ENCODE data around the gene KCNJ2. TPM values are rescaled to one million over a fixed set of nuclear protein-coding genes. Genes with fewer than 3 reads are reported as not detected.

The KCNJ2 gene
- not detected for total RNA-seq (2021; ENCODE audit: unreplicated experiment)
- 0.03 TPM in 1 of 2 replicates, not detected in the other for polyA plus RNA-seq (2012)
- Bru-seq, nascent RNA = percentile 8 among the genes with signal in this experiment
- not detected for BruChase-seq, experiment 1, labeled RNA remaining after a 6-hour chase
- percentile 14 among the genes with signal in this experiment for BruChase-seq, experiment 2, labeled RNA remaining after a 2-hour chase
- long read RNA-seq = 0 reads

- ChIA-PET POLR2A (no interaction called here), CTCF (no interaction called here), RAD21 (ENCODE audit: low non-redundant PET in 1 of 2, low total read pairs in 2 of 2, uncharacterized antibody in 2 of 2, unreplicated experiment in 2 of 2) (no interaction called here)
- Histone ChIP-seq H3K36me3 (ENCODE audit: control insufficient read depth in 1 of 2, insufficient read depth in 2 of 2, low read length in 2 of 2) (no peaks in the 10 kb centered on the region), H3K4me3 (replicated peaks in 1 of 2; ENCODE audit: low read depth in 1 of 2, low read length in 2 of 2) (peak within 1 kb of the TSS; percentile 13 to 15; a peak in 3 of 4 replicates), H4K20me1 (ENCODE audit: insufficient read depth) (no peaks in the 10 kb centered on the region), H3K4me1 (ENCODE audit: control insufficient read depth in 1 of 2, insufficient read depth in 2 of 2, low read length in 2 of 2) (no peaks in the 10 kb centered on the region), H3K9me2 (ENCODE audit: insufficient read depth) (no peaks in the 10 kb centered on the region), H3K27ac (ENCODE audit: low read depth, low read length) (no peak within 1 kb of the TSS), H3K9ac (ENCODE audit: low read length) (no peak within 1 kb of the TSS), H3K27me3 (ENCODE audit: insufficient read depth, low read length) (no peaks in the 10 kb centered on the region), H3K9me3 (ENCODE audit: control insufficient read depth in 1 of 2, insufficient read depth in 1 of 2, low read depth in 1 of 2, low read length in 2 of 2) (peaks cover 3 to 14% of the 10 kb centered on the region in 2 experiments; a peak in 2 of 4 replicates), H2AFZ (ENCODE audit: low read depth, low read length, poor library complexity, severe bottlenecking) (no peak within 1 kb of the TSS), H3K79me2 (ENCODE audit: insufficient read depth, low read length) (no peaks in the 10 kb centered on the region), H3K4me2 (ENCODE audit: low read length) (peak within 1 kb of the TSS; percentile 46)
- BruUV-seq (replicated peaks) = no TSS peak
- ATAC-seq = peak; percentile 96
- intact Hi-C loops (cut with micrococcal nuclease) = no loop called here
- TF ChIP-seq POLR2A (IDR thresholded peaks at IDR 0.05; ENCODE audit: borderline replicate concordance, extremely low read depth, insufficient read depth, insufficient read length) (no peak), JUND (IDR thresholded peaks at IDR 0.05) (no peak), SRF (IDR thresholded peaks at IDR 0.05; ENCODE audit: low read depth) (no peak), YY1 (IDR thresholded peaks at IDR 0.05; ENCODE audit: extremely low read depth, insufficient replicate concordance, low read depth, low read length) (no peak)
- DNase-seq (ENCODE audit: low read depth, low spot score) = no peak
Measured at GRCh38 chr17:70168977-70169708, at the start of gene KCNJ2. KCNJ2 (plus strand) TSS chr17:70169532; CDS start chr17:70175040, 5,508 bp downstream.

- Histone ChIP-seq H3K27ac (ENCODE audit: low read depth, low read length) (no peak overlapping the region), H3K9me3 (ENCODE audit: control insufficient read depth in 1 of 2, insufficient read depth in 1 of 2, low read depth in 1 of 2, low read length in 2 of 2) (peaks cover 7 to 11% of the 10 kb centered on the region in 2 experiments; a peak in 2 of 4 replicates), H3K9ac (ENCODE audit: low read length) (no peak overlapping the region), H3K4me2 (ENCODE audit: low read length) (no peak overlapping the region), H3K27me3 (ENCODE audit: insufficient read depth, low read length) (no peaks in the 10 kb centered on the region), H2AFZ (ENCODE audit: low read depth, low read length, poor library complexity, severe bottlenecking) (no peak overlapping the region), H3K4me3 (replicated peaks in 1 of 2; ENCODE audit: low read depth in 1 of 2, low read length in 2 of 2) (no peak overlapping the region), H3K79me2 (ENCODE audit: insufficient read depth, low read length) (no peaks in the 10 kb centered on the region), H3K4me1 (ENCODE audit: control insufficient read depth in 1 of 2, insufficient read depth in 2 of 2, low read length in 2 of 2) (no peaks in the 10 kb centered on the region), H4K20me1 (ENCODE audit: insufficient read depth) (no peaks in the 10 kb centered on the region; the same call in 1 of the 2 replicates), H3K36me3 (ENCODE audit: control insufficient read depth in 1 of 2, insufficient read depth in 2 of 2, low read length in 2 of 2) (no peaks in the 10 kb centered on the region), H3K9me2 (ENCODE audit: insufficient read depth) (no peaks in the 10 kb centered on the region)
- CTCF ChIA-PET = no interaction called here
- no peak for TF ChIP-seq EZH2 (IDR thresholded peaks at IDR 0.05)
- TF ChIP-seq EGR1 (IDR thresholded peaks at IDR 0.05; ENCODE audit: low read depth) = no peak
- no peak for TF ChIP-seq SIN3A (IDR thresholded peaks at IDR 0.05; ENCODE audit: low read depth)
- TF ChIP-seq TCF7L2 (IDR thresholded peaks at IDR 0.05; ENCODE audit: borderline replicate concordance, extremely low read depth, insufficient read depth, insufficient read length) = no peak
- TF ChIP-seq ZBTB33 (IDR thresholded peaks at IDR 0.05; ENCODE audit: extremely low read depth, insufficient replicate concordance, low read length) = no peak
- no peak for TF ChIP-seq POLR2A (IDR thresholded peaks at IDR 0.05; ENCODE audit: borderline replicate concordance, extremely low read depth, insufficient read depth, insufficient read length)
- no peak for TF ChIP-seq ATF3 (IDR thresholded peaks at IDR 0.05)
- TF ChIP-seq ZNF274 (IDR thresholded peaks at IDR 0.05; ENCODE audit: low read depth, low read length) = no peak
- TF ChIP-seq JUND (IDR thresholded peaks at IDR 0.05) = no peak
- TF ChIP-seq POLR2AphosphoS5 (IDR thresholded peaks at IDR 0.05; ENCODE audit: low read depth, low read length) = no peak
- POLR2A ChIA-PET = no interaction called here
- DNase-seq (ENCODE audit: low read depth, low spot score) = no peak
- no TSS peak for BruUV-seq (replicated peaks)
- RAD21 ChIA-PET (ENCODE audit: low non-redundant PET in 1 of 2, low total read pairs in 2 of 2, uncharacterized antibody in 2 of 2, unreplicated experiment in 2 of 2) = no interaction called here
- ATAC-seq = no peak
- intact Hi-C loops (cut with micrococcal nuclease) = no loop called here
Measured at GRCh38 chr17:70119545-70119944, 49.8 kb upstream of the KCNJ2 start.

Data from HCT116 (cell line).